ENCODE measurements around the gene IMPG2. TPM values are rescaled to one million over a fixed set of nuclear protein-coding genes. Genes with fewer than 3 reads are reported as not detected.

IMPG2 gene
- total and polyA plus RNA-seq, 7 donors, result 0.05 to 0.64 (median 0.17) TPM

DNA sequence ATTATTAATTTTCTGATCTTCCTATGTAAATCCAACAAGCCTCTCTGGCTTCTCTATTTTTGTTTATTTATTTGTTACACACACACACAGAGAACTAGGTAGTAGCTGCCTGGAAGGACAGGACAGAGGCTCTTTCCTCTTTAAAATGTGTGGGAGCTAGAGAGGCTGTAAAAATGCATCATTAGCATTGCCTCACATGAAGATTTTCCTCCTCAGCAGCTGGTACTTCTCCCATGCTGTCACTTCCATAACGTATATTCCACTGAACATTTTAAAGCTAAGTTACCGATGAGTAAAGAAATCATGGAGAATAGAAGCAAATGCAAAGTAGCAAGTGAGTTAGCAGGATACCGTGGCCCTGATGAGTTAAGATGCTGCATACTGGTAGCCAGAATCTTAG, 63.9 kb downstream of the IMPG2 start:
- 78 to 86% (median 81%) methylated on average over 3 of the region's 3 CpGs for WGBS, 3 donors
- Histone ChIP-seq H3K4me3 (no peak overlapping the region), H3K4me1 (no peaks in the 10 kb centered on the region), H3K27me3 (ENCODE audit: insufficient read depth in 3 of 3, low read length in 2 of 3) (no peaks in the 10 kb centered on the region), H3K9me3 (no peaks in the 10 kb centered on the region), H3K27ac (no peak overlapping the region), H3K36me3 (ENCODE audit: insufficient read depth in 1 of 2, low read depth in 1 of 2) (no peaks in the 10 kb centered on the region)
- TF ChIP-seq, protein P1, sequence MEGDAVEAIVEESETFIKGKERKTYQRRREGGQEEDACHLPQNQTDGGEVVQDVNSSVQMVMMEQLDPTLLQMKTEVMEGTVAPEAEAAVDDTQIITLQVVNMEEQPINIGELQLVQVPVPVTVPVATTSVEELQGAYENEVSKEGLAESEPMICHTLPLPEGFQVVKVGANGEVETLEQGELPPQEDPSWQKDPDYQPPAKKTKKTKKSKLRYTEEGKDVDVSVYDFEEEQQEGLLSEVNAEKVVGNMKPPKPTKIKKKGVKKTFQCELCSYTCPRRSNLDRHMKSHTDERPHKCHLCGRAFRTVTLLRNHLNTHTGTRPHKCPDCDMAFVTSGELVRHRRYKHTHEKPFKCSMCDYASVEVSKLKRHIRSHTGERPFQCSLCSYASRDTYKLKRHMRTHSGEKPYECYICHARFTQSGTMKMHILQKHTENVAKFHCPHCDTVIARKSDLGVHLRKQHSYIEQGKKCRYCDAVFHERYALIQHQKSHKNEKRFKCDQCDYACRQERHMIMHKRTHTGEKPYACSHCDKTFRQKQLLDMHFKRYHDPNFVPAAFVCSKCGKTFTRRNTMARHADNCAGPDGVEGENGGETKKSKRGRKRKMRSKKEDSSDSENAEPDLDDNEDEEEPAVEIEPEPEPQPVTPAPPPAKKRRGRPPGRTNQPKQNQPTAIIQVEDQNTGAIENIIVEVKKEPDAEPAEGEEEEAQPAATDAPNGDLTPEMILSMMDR (IDR thresholded peaks at IDR 0.05), result no peak
- intact Hi-C loops (cut with DNase I), result no loop called here
- no peak for DNase-seq
- ATAC-seq, result no peak

DNA sequence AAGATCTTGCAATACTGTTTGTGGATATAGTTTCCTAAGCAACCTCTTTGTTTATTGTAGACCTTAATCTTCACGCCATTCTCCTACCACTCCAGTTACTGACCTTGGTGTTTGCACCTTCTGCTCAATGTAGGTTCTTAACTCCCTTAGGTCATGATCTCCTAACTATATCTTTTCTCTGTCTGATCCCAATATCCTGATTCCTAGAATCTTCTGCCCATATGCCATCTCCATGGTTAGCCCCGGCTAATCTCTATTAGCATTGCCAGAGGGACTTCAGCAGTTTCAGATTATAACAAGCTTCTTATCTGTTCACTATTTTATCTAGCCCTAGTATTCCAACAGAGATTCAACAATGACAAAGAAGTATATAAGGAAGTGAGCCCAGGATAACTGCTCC, 64.9 kb downstream of the IMPG2 start:
- H3K4me1 ChIP-seq, result no peaks in the 10 kb centered on the region
- no peaks in the 10 kb centered on the region for H3K27me3 ChIP-seq (ENCODE audit: insufficient read depth in 3 of 3, low read length in 2 of 3)
- no peak overlapping the region for H3K27ac ChIP-seq
- ATAC-seq, result no peak
- no peaks in the 10 kb centered on the region for H3K9me3 ChIP-seq
- intact Hi-C loops (cut with DNase I), result no loop called here
- WGBS, 3 donors, result 84 to 90% (median 90%) methylated on average over 2 of the region's 2 CpGs
- no peaks in the 10 kb centered on the region for H3K36me3 ChIP-seq (ENCODE audit: insufficient read depth in 1 of 2, low read depth in 1 of 2)
- H3K4me3 ChIP-seq, result no peak overlapping the region
- TF ChIP-seq, protein P1 (IDR thresholded peaks at IDR 0.05), result no peak
- no peak for DNase-seq

DNA sequence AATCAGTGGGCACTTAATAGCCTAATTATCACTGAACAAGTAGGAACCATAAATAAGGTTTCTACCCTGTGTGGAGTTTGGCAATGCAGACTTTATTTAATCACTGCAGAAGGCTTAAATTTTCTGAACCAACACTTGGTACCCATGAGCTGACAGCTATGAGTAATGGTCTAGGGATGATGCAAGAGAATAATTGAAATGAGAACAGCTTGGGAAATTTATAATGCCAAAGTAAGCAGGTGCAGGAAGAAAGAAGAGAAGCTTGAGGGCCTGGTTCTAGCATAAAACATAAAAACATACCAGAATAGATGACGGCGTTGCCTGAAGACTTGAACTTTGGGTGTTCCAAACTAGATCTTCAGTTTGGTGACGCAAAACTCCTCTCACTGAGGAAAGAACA, 67.0 kb downstream of the IMPG2 start:
- Histone ChIP-seq H3K27me3 (ENCODE audit: insufficient read depth in 3 of 3, low read length in 2 of 3) (no peaks in the 10 kb centered on the region), H3K4me1 (no peaks in the 10 kb centered on the region), H3K9me3 (no peaks in the 10 kb centered on the region), H3K4me3 (no peak overlapping the region), H3K36me3 (ENCODE audit: insufficient read depth in 1 of 2, low read depth in 1 of 2) (no peaks in the 10 kb centered on the region), H3K27ac (no peak overlapping the region)
- 36 to 69% (median 55%) methylated on average over 3 of the region's 3 CpGs for WGBS, 3 donors
- TF ChIP-seq, protein P1 (IDR thresholded peaks at IDR 0.05), result no peak
- intact Hi-C loops (cut with DNase I), result no loop called here
- ATAC-seq (peak in 1 of 4 donors; percentile 72), DNase-seq (no peak)

DNA sequence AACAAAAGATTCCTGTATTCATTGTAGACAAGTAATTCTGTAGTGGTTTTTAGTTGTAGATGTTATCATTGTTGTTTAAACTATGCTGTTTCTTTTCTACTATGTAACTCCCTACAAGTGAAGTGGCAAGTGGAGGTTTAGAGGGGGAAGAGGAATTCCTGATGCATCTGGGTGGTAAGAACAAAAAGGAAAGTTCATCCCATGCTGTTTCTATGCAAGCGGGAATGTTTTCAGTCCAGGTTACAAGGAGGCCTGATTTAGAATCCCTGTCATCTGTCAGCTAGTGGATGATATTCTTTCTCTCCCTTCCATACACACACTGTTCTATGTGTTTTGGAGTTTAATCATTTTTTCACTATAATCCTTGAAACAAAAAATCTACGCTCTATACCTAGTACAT, 67.4 kb downstream of the IMPG2 start:
- 88 to 92% (median 91%) methylated on average over 2 of the region's 2 CpGs for WGBS, 3 donors
- intact Hi-C loops (cut with DNase I), result no loop called here
- no peaks in the 10 kb centered on the region for H3K27me3 ChIP-seq (ENCODE audit: insufficient read depth in 3 of 3, low read length in 2 of 3)

DNA sequence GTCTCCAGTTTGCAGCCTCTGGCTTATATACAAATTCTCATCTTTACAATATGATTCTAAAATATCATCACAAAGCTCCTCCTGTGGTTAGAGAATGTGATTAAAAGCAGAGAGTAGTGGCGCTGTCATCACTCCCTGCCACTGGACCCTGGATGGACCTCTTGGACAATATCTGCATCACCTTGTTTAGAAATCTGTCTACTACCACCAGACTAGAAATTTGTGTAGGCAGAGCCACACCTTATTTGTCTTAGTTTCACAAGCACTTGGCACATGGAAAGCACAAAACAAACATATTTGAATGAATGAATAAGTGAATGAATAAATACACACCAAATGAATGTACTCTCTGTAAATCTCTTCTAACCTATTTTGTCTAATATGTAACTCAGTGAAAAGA, 68.1 kb downstream of the IMPG2 start:
- Histone ChIP-seq H3K36me3 (ENCODE audit: insufficient read depth in 1 of 2, low read depth in 1 of 2) (no peaks in the 10 kb centered on the region), H3K27me3 (ENCODE audit: insufficient read depth in 3 of 3, low read length in 2 of 3) (no peaks in the 10 kb centered on the region), H3K4me1 (no peaks in the 10 kb centered on the region), H3K27ac (no peak overlapping the region), H3K4me3 (no peak overlapping the region), H3K9me3 (no peaks in the 10 kb centered on the region)
- ATAC-seq, result no peak
- 97 to 100% (median 99%) methylated on average over 1 of the region's 1 CpG for WGBS, 3 donors
- no peak for DNase-seq
- TF ChIP-seq, protein P1 (IDR thresholded peaks at IDR 0.05), result no peak
- intact Hi-C loops (cut with DNase I), result no loop called here

More for the DNA sequence above, 67.4 kb downstream of the IMPG2 start:
- DNase-seq, result no peak
- no peaks in the 10 kb centered on the region for H3K9me3 ChIP-seq
- no peak overlapping the region for H3K4me3 ChIP-seq
- no peaks in the 10 kb centered on the region for H3K4me1 ChIP-seq
- H3K27ac ChIP-seq, result no peak overlapping the region
- TF ChIP-seq, protein P1 (IDR thresholded peaks at IDR 0.05), result no peak
- no peaks in the 10 kb centered on the region for H3K36me3 ChIP-seq (ENCODE audit: insufficient read depth in 1 of 2, low read depth in 1 of 2)
- ATAC-seq, result peak in 1 of 4 donors; percentile 19

All from psoas muscle (tissue), 8 donors.